ENCODE measurements around the gene GPR146. TPM values are rescaled to one million over a fixed set of nuclear protein-coding genes. Genes with fewer than 3 reads are reported as not detected.
"Not testable (repeated sequence)": the region's sequence is repeated elsewhere in the genome, so short reads cannot be mapped to it uniquely, and the experiment has no call there.

Gene GPR146
- total RNA-seq, 1 donor from 2014 or later, result 36.1 TPM

GRCh38 chr7:997404-998395 lies 46.6 kb upstream of the GPR146 start:
- intact Hi-C loops (cut with DNase I), result loop anchor here (10.0 kb wide), 1 partner anchor 157 kb away; no protein-coding TSS in a partner anchor
- H3K4me3 ChIP-seq, result no peak overlapping the region
- peaks cover 0 to 7% of the 10 kb centered on the region in 2 donors for H3K36me3 ChIP-seq
- H3K27me3 ChIP-seq, result no peaks in the 10 kb centered on the region
- DNase-seq (ENCODE audit: extremely low spot score in 2 of 2), result no peak
- no peak overlapping the region for H3K27ac ChIP-seq
- no peaks in the 10 kb centered on the region for H3K9me3 ChIP-seq
- TF ChIP-seq, protein P1, sequence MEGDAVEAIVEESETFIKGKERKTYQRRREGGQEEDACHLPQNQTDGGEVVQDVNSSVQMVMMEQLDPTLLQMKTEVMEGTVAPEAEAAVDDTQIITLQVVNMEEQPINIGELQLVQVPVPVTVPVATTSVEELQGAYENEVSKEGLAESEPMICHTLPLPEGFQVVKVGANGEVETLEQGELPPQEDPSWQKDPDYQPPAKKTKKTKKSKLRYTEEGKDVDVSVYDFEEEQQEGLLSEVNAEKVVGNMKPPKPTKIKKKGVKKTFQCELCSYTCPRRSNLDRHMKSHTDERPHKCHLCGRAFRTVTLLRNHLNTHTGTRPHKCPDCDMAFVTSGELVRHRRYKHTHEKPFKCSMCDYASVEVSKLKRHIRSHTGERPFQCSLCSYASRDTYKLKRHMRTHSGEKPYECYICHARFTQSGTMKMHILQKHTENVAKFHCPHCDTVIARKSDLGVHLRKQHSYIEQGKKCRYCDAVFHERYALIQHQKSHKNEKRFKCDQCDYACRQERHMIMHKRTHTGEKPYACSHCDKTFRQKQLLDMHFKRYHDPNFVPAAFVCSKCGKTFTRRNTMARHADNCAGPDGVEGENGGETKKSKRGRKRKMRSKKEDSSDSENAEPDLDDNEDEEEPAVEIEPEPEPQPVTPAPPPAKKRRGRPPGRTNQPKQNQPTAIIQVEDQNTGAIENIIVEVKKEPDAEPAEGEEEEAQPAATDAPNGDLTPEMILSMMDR (IDR thresholded peaks at IDR 0.05), result no peak
- TF ChIP-seq POLR2AphosphoS5 (IDR thresholded peaks at IDR 0.05; ENCODE audit: insufficient read depth in 1 of 2, low read depth in 1 of 2) (no peak), POLR2A (IDR thresholded peaks at IDR 0.05) (no peak)
- peaks cover 10% of the 10 kb centered on the region for H3K4me1 ChIP-seq

DNA sequence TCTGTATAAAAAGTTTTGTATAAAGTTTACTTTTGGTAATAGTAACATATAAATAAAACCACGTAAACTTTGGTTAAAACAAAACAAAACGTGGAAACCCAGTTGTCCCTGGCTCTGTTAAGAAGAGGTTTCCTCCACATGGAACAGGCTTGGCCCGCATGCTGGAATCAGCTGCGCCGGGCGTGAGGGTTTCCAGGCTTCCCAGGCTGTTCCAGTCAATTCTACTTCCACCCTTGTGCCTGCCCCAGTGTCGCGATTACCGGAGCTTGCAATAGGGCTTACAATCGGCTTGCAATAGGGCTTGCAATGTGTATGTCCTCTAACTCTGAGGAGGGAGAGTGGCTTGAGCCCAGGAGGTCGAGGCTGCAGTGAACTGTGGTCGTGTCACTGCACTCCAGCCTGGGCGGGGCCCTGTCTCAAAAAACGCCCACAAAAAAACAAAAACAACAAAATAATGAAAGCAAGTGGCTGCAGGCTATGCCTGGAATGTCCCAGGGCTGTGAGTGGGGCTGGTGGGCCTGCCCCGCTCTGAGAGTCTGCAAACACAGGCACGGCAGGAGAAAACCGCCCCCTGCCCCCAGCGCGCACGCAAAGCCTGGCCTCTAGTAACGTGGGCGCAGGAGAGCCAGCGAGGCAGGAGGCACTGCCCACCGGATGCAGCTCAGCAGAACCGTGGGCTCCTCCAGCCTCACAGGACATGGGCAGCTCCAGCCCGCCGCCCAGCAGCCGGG lies 45.0 kb upstream of the GPR146 start:
- H3K27me3 ChIP-seq, result no peaks in the 10 kb centered on the region
- no peak overlapping the region for H3K4me3 ChIP-seq
- no peak overlapping the region for H3K27ac ChIP-seq
- DNase-seq (ENCODE audit: extremely low spot score in 2 of 2), result no peak
- H3K4me1 ChIP-seq, result no peaks in the 10 kb centered on the region
- H3K36me3 ChIP-seq, result peaks cover 0 to 7% of the 10 kb centered on the region in 2 donors
- intact Hi-C loops (cut with DNase I), result loop anchor here (10.0 kb wide), 1 partner anchor 155 kb away; no protein-coding TSS in a partner anchor
- TF ChIP-seq POLR2A (IDR thresholded peaks at IDR 0.05) (no peak), POLR2AphosphoS5 (IDR thresholded peaks at IDR 0.05; ENCODE audit: insufficient read depth in 1 of 2, low read depth in 1 of 2) (no peak)
- TF ChIP-seq, protein P1 (IDR thresholded peaks at IDR 0.05), result no peak
- no peaks in the 10 kb centered on the region for H3K9me3 ChIP-seq

- no peak for DNase-seq (ENCODE audit: extremely low spot score in 2 of 2)
- Histone ChIP-seq H3K27ac (no peak overlapping the region), H3K9me3 (no peaks in the 10 kb centered on the region), H3K4me1 (no peaks in the 10 kb centered on the region), H3K36me3 (peaks cover 0 to 7% of the 10 kb centered on the region in 2 donors), H3K4me3 (no peak overlapping the region), H3K27me3 (no peaks in the 10 kb centered on the region)
- intact Hi-C loops (cut with DNase I), result loop anchor here (10.0 kb wide), 1 partner anchor 155 kb away; no protein-coding TSS in a partner anchor
- TF ChIP-seq POLR2AphosphoS5 (IDR thresholded peaks at IDR 0.05; ENCODE audit: insufficient read depth in 1 of 2, low read depth in 1 of 2), result no peak
- TF ChIP-seq, protein P1 (IDR thresholded peaks at IDR 0.05), result no peak
- TF ChIP-seq POLR2A (IDR thresholded peaks at IDR 0.05), result no peak
Observed at GRCh38 chr7:999941-1000935, 44.1 kb upstream of the GPR146 start.

DNA sequence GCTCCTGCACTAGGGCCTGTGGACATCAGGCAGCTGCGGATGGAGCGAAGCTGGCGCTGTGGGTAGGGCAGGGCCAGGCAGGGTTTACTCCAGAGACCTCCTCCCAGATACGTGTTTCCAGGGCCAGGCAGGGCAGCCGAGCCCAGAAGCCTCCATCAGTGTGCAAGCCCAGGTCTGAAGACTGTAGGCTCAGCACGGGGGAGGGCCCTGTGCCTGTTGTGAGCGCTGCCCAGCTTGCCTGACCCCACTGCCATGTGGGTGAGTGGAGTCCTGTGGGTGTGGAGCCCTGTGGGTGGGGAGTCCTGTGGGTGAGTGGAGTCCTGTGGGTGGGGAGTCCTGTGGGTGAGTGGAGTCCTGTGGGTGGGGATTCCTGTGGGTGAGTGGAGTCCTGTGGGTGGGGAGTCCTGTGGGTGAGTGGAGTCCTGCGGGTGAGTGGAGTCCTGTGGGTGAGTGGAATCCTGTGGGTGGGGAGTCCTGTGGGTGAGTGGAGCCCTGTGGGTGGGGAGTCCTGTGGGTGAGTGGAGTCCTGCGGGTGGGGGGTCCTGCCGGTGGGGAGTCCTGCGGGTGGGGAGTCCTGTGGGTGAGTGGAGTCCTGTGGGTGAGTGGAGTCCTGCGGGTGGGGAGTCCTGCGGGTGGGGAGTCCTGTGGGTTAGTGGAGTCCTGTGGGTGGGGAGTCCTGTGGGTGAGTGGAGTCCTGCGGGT lies 43.1 kb upstream of the GPR146 start:
- H3K27me3 ChIP-seq; H3K4me1 ChIP-seq; H3K9me3 ChIP-seq; H3K36me3 ChIP-seq; H3K27ac ChIP-seq; intact Hi-C loops (cut with DNase I); DNase-seq (ENCODE audit: extremely low spot score in 2 of 2); H3K4me3 ChIP-seq: not testable (repeated sequence)

- intact Hi-C loops (cut with DNase I); H3K9me3 ChIP-seq; H3K4me1 ChIP-seq; H3K27ac ChIP-seq; H3K4me3 ChIP-seq; H3K36me3 ChIP-seq; DNase-seq (ENCODE audit: extremely low spot score in 2 of 2); H3K27me3 ChIP-seq: not testable (repeated sequence)
Observed at GRCh38 chr7:1002026-1002425, 42.3 kb upstream of the GPR146 start.

GRCh38 chr7:1002445-1002844 lies 41.9 kb upstream of the GPR146 start:
- H3K4me3 ChIP-seq; H3K27ac ChIP-seq; H3K4me1 ChIP-seq; H3K9me3 ChIP-seq; H3K36me3 ChIP-seq; H3K27me3 ChIP-seq; DNase-seq (ENCODE audit: extremely low spot score in 2 of 2); intact Hi-C loops (cut with DNase I): not testable (repeated sequence)
